NCI-H524 (cell line): Measurements from ENCODE around the gene PCNX3.

ENCODE experiments used
- DNase-seq, 2 experiments: peaks; one replicate each; lab custom pipeline; 2025; lab: John Stamatoyannopoulos, UW

The PCNX3 gene

GRCh38 chr11:65580756-65581155, 34.8 kb upstream of the PCNX3 start:
- no peak for DNase-seq

- no peak for DNase-seq
These were observed 33.6 kb upstream of the PCNX3 start for GRCh38 chr11:65581928-65582327.

- no peak for DNase-seq
These were observed 32.0 kb upstream of the PCNX3 start for GRCh38 chr11:65583589-65583988.

- DNase-seq, result no peak
These were observed 31.5 kb upstream of the PCNX3 start for GRCh38 chr11:65584106-65584505.

GRCh38 chr11:65584723-65585171, 30.8 kb upstream of the PCNX3 start:
- no peak for DNase-seq

GRCh38 chr11:65585396-65586246, 30.0 kb upstream of the PCNX3 start:
- DNase-seq, result peak in 1 of 2 experiments; percentile 18

- DNase-seq, result no peak
These were observed 29.3 kb upstream of the PCNX3 start for GRCh38 chr11:65586247-65586630.

- peak; percentile 69 to 87 for DNase-seq
These were observed 28.9 kb upstream of the PCNX3 start for GRCh38 chr11:65586676-65587075.

GRCh38 chr11:65588199-65589054, 27.1 kb upstream of the PCNX3 start:
- peak in 1 of 2 experiments; percentile 44 for DNase-seq

GRCh38 chr11:65589444-65590239, 25.9 kb upstream of the PCNX3 start:
- no peak for DNase-seq

- peak; percentile 23 to 74 for DNase-seq
These were observed 25.3 kb upstream of the PCNX3 start for GRCh38 chr11:65590240-65590738.

GRCh38 chr11:65591939-65592857, 23.4 kb upstream of the PCNX3 start:
- peak in 1 of 2 experiments; percentile 31 for DNase-seq

GRCh38 chr11:65592858-65593517, 22.6 kb upstream of the PCNX3 start:
- no peak for DNase-seq

GRCh38 chr11:65593518-65594414, 21.8 kb upstream of the PCNX3 start:
- DNase-seq, result peak; percentile 14 to 62

GRCh38 chr11:65595131-65595530, 20.4 kb upstream of the PCNX3 start:
- no peak for DNase-seq

- no peak for DNase-seq
These were observed 19.9 kb upstream of the PCNX3 start, which contains the start of gene KCNK7 for GRCh38 chr11:65595543-65596281. TSS of gene KCNK7 (minus strand) at chr11:65595800. CDS start at chr11:65595772, 28 bp downstream.

GRCh38 chr11:65596520-65596919, 19.1 kb upstream of the PCNX3 start:
- DNase-seq, result no peak

GRCh38 chr11:65598258-65598699, 17.3 kb upstream of the PCNX3 start:
- DNase-seq, result no peak
